Measurements from ENCODE around the gene C16orf96.

The C16orf96 gene

GRCh38 chr16:4625560-4626159, 69.5 kb downstream of the C16orf96 start:
- H3K27ac ChIP-seq (replicated peaks), result peak overlapping the region; percentile 99
- TF ChIP-seq SPI1 (IDR thresholded peaks at IDR 0.05; ENCODE audit: borderline replicate concordance, low read depth) (peak; percentile 82), CTCF (IDR thresholded peaks at IDR 0.05; ENCODE audit: insufficient read depth, low read length) (no peak)
- DNase-seq (ENCODE audit: low read depth in 1 of 2, low spot score in 1 of 2), result peak in 1 of 2 experiments; percentile 37
- H3K4me3 ChIP-seq (replicated peaks; ENCODE audit: insufficient read depth, low read length), result peak overlapping the region; percentile 94
- no peaks in the 10 kb centered on the region for H3K27me3 ChIP-seq (ENCODE audit: insufficient read depth, poor library complexity, severe bottlenecking)

GRCh38 chr16:4626396-4626795, 70.3 kb downstream of the C16orf96 start:
- peak overlapping the region; percentile 94; the same call in 1 of the 2 replicates for H3K4me3 ChIP-seq (replicated peaks; ENCODE audit: insufficient read depth, low read length)
- H3K27me3 ChIP-seq (ENCODE audit: insufficient read depth, poor library complexity, severe bottlenecking), result no peaks in the 10 kb centered on the region
- no peak overlapping the region for H3K27ac ChIP-seq (replicated peaks)
- TF ChIP-seq CTCF (IDR thresholded peaks at IDR 0.05; ENCODE audit: insufficient read depth, low read length) (no peak), POLR2AphosphoS5 (IDR thresholded peaks at IDR 0.05; ENCODE audit: low read depth) (no peak), REST (IDR thresholded peaks at IDR 0.05; ENCODE audit: insufficient replicate concordance, low read depth) (no peak), SPI1 (IDR thresholded peaks at IDR 0.05; ENCODE audit: borderline replicate concordance, low read depth) (no peak), GABPA (IDR thresholded peaks at IDR 0.05; ENCODE audit: low read depth) (no peak)
- no peak for DNase-seq (ENCODE audit: low read depth in 1 of 2, low spot score in 1 of 2)

- TF ChIP-seq CTCF (IDR thresholded peaks at IDR 0.05; ENCODE audit: insufficient read depth, low read length) (no peak), REST (IDR thresholded peaks at IDR 0.05; ENCODE audit: insufficient replicate concordance, low read depth) (no peak), POLR2AphosphoS5 (IDR thresholded peaks at IDR 0.05; ENCODE audit: low read depth) (no peak), GABPA (IDR thresholded peaks at IDR 0.05; ENCODE audit: low read depth) (no peak), SPI1 (IDR thresholded peaks at IDR 0.05; ENCODE audit: borderline replicate concordance, low read depth) (no peak)
- Histone ChIP-seq H3K4me3 (replicated peaks; ENCODE audit: insufficient read depth, low read length) (no peak overlapping the region), H3K27me3 (ENCODE audit: insufficient read depth, poor library complexity, severe bottlenecking) (no peaks in the 10 kb centered on the region), H3K27ac (replicated peaks) (no peak overlapping the region)
- DNase-seq (ENCODE audit: low read depth in 1 of 2, low spot score in 1 of 2), result no peak
Observed at GRCh38 chr16:4628283-4628682, 72.1 kb downstream of the C16orf96 start.

GRCh38 chr16:4631444-4631843, 75.3 kb downstream of the C16orf96 start:
- DNase-seq (ENCODE audit: low read depth in 1 of 2, low spot score in 1 of 2), result no peak
- H3K4me3 ChIP-seq (replicated peaks; ENCODE audit: insufficient read depth, low read length), result no peak overlapping the region
- no peak overlapping the region for H3K27ac ChIP-seq (replicated peaks)
- no peak for TF ChIP-seq CTCF (IDR thresholded peaks at IDR 0.05; ENCODE audit: insufficient read depth, low read length)
- TF ChIP-seq GABPA (IDR thresholded peaks at IDR 0.05; ENCODE audit: low read depth), result no peak
- no peak for TF ChIP-seq POLR2AphosphoS5 (IDR thresholded peaks at IDR 0.05; ENCODE audit: low read depth)
- TF ChIP-seq SPI1 (IDR thresholded peaks at IDR 0.05; ENCODE audit: borderline replicate concordance, low read depth), result no peak
- no peak for TF ChIP-seq REST (IDR thresholded peaks at IDR 0.05; ENCODE audit: insufficient replicate concordance, low read depth)
- H3K27me3 ChIP-seq (ENCODE audit: insufficient read depth, poor library complexity, severe bottlenecking), result no peaks in the 10 kb centered on the region
